IMR-90 (cell line): ENCODE data around the gene CLEC4M. TPM values are rescaled to one million over a fixed set of nuclear protein-coding genes. Genes with fewer than 3 reads are reported as not detected.

Source experiments
- ATAC-seq: fragments of 200-7000 bp; cut with Tn5 transposase; 2 replicates; pipeline ENCODE4 v1.9.1; 2020; ENCODE audit warnings: low read depth, mild to moderate bottlenecking, moderate library complexity
- BruUV-seq: library from RNA; stranded (reverse); fragments of 400-500 nt; replicated peaks from 2 replicates; lab custom pipeline; 2021; lab: Mats Ljungman, UMichigan
- CTCF ChIA-PET: fragments of 300-600 bp; formaldehyde crosslinking; extraction: SDS; loops from one replicate; lab custom pipeline; 2021; ENCODE audit warnings: antibody characterized with exemption; lab: Yijun Ruan, JAX
- POLR2A ChIA-PET: fragments of 300-600 bp; sonication (Branson Sonifier 250); formaldehyde crosslinking; loops from one replicate; lab custom pipeline; 2022; ENCODE audit warnings: antibody characterized with exemption; ENCODE audit not compliant: unreplicated experiment; lab: Charles Lee
- DNase-seq: peaks from one replicate; pipeline ENCODE4 v3.0.0; 2013
- H2AFZ ChIP-seq: replicated peaks from 2 replicates; pipeline ENCODE3; 2013; ENCODE audit warnings: low read length, mild to moderate bottlenecking; ENCODE audit not compliant: poor library complexity
- H2AK5ac ChIP-seq: 2 replicates; pipeline ENCODE4 v1.6.1; 2013; ENCODE audit warnings: low read depth, low read length, inconsistent platforms
- H2AK9ac ChIP-seq: replicated peaks from 2 replicates; pipeline ENCODE3; 2013; ENCODE audit warnings: mild to moderate bottlenecking, low read depth, low read length, moderate library complexity; ENCODE audit not compliant: poor library complexity
- H2BK120ac ChIP-seq: 2 replicates; pipeline ENCODE4 v1.6.1; 2013; ENCODE audit warnings: low read depth, low read length, inconsistent platforms
- H2BK15ac ChIP-seq: 3 replicates; pipeline ENCODE4 v1.6.1; 2013; ENCODE audit warnings: low read depth, low read length, inconsistent platforms
- H2BK20ac ChIP-seq: 2 replicates; pipeline ENCODE4 v1.6.1; 2013; ENCODE audit warnings: low read depth, mild to moderate bottlenecking, inconsistent platforms, low read length, moderate library complexity
- H2BK5ac ChIP-seq: 2 replicates; pipeline ENCODE4 v1.6.1; 2013; ENCODE audit warnings: mild to moderate bottlenecking, low read depth, low read length, inconsistent platforms; ENCODE audit not compliant: poor library complexity, severe bottlenecking
- H3K14ac ChIP-seq: replicated peaks from 2 replicates; pipeline ENCODE4 v1.6.1; 2013; ENCODE audit warnings: low read depth, low read length, inconsistent platforms
- H3K18ac ChIP-seq: 2 replicates; pipeline ENCODE4 v1.6.1; 2013; ENCODE audit warnings: low read depth, low read length, control low read depth
- H3K23ac ChIP-seq: 2 replicates; pipeline ENCODE4 v1.6.1; 2013; ENCODE audit warnings: low read depth, low read length, inconsistent platforms
- H3K27ac ChIP-seq: 2 replicates; pipeline ENCODE4 v1.5.1; 2013; ENCODE audit warnings: mild to moderate bottlenecking, control low read depth, low read length; ENCODE audit not compliant: insufficient read depth
- H3K27me3 ChIP-seq: 2 replicates; pipeline ENCODE4 v1.6.1; 2013; ENCODE audit warnings: low read length; ENCODE audit not compliant: control insufficient read depth, insufficient read depth
- H3K36me3 ChIP-seq: 2 replicates; pipeline ENCODE4 v1.6.1; 2013; ENCODE audit warnings: low read length, mixed read lengths; ENCODE audit not compliant: control insufficient read depth, insufficient read depth
- H3K4ac ChIP-seq: 2 replicates; pipeline ENCODE4 v1.6.1; 2013; ENCODE audit warnings: low read depth, low read length, inconsistent platforms
- H3K4me1 ChIP-seq: 2 replicates; pipeline ENCODE4 v1.6.1; 2013; ENCODE audit warnings: low read length, mixed read lengths; ENCODE audit not compliant: control insufficient read depth, insufficient read depth
- H3K4me2 ChIP-seq: 2 replicates; pipeline ENCODE4 v1.6.1; 2013; ENCODE audit warnings: low read depth, mild to moderate bottlenecking, control low read depth, low read length, moderate library complexity
- H3K4me3 ChIP-seq: 2 replicates; pipeline ENCODE4 v1.5.1; 2013; ENCODE audit warnings: low read depth, mild to moderate bottlenecking, control low read depth, low read length, moderate library complexity; ENCODE audit not compliant: insufficient read depth
- H3K56ac ChIP-seq: 2 replicates; pipeline ENCODE4 v1.6.1; 2013; ENCODE audit warnings: low read length, inconsistent platforms; ENCODE audit not compliant: insufficient read depth; ENCODE audit errors: extremely low read depth
- H3K79me1 ChIP-seq, 2 experiments: 2 replicates each; pipeline ENCODE4 v1.6.1; 2013; ENCODE audit warnings: low read length in 2 of 2, inconsistent platforms in 1 of 2, low read depth in 1 of 2
- H3K9ac ChIP-seq: 2 replicates; pipeline ENCODE4 v1.6.1; 2013; ENCODE audit warnings: low read depth, low read length, control low read depth
- H3K9me1 ChIP-seq: 2 replicates; pipeline ENCODE4 v1.6.1; 2013; ENCODE audit warnings: low read length, inconsistent platforms; ENCODE audit not compliant: insufficient read depth
- H3K9me3 ChIP-seq: 2 replicates; pipeline ENCODE4 v1.6.1; 2013; ENCODE audit warnings: low read length; ENCODE audit not compliant: control insufficient read depth, insufficient read depth
- H4K20me1 ChIP-seq: 2 replicates; pipeline ENCODE4 v1.6.1; 2013; ENCODE audit warnings: low read length, inconsistent platforms; ENCODE audit not compliant: insufficient read depth
- H4K5ac ChIP-seq: 2 replicates; pipeline ENCODE4 v1.6.1; 2013; ENCODE audit warnings: mild to moderate bottlenecking, low read depth, low read length, control low read depth
- H4K8ac ChIP-seq, 2 experiments: 2 replicates each; pipeline ENCODE4 v1.6.1; 2013; ENCODE audit warnings: low read depth in 2 of 2, low read length in 2 of 2, control low read depth in 1 of 2, inconsistent platforms in 1 of 2
- H4K91ac ChIP-seq: 2 replicates; pipeline ENCODE4 v1.6.1; 2013; ENCODE audit warnings: low read depth, low read length, inconsistent platforms; ENCODE audit not compliant: insufficient read depth
- FOS ChIP-seq: fragments of 150-350 bp; IDR thresholded peaks from 2 replicates; pipeline ENCODE4 v1.6.1; 2016; ENCODE audit warnings: low read depth, low read length
- MAFK ChIP-seq: IDR thresholded peaks from 2 replicates; pipeline ENCODE4 v1.6.1; 2012; ENCODE audit warnings: low read depth, low read length, improper control_type of control experiment
- WGBS, 2 experiments: methylation state at CpG; one replicate each; pipeline versions ENCODE4 v1.1.5 to v1.1.7; 2013; ENCODE audit warnings: missing lambda C conversion rate in 2 of 2; ENCODE audit not compliant: insufficient read length in 1 of 2; ENCODE audit errors: extremely low coverage in 2 of 2; 5-methylcytosine and 5-hydroxymethylcytosine counted together
- dilution Hi-C: fragments of 300-500 bp; cut with HindIII; formaldehyde crosslinking; loops from one replicate; pipeline ENCODE4 v1.14.3; 2018; ENCODE audit warnings: low sequenced_read_pairs; ENCODE audit not compliant: unreplicated experiment
- in situ Hi-C: fragments of 300-500 bp; cut with MboI; formaldehyde crosslinking; loops from 3 replicates; pipeline ENCODE4 v1.14.3; 2019; ENCODE audit warnings: low sequenced_read_pairs, inconsistent platforms, mixed read lengths
- intact Hi-C: fragments of 100-400 bp; cut with micrococcal nuclease; formaldehyde crosslinking; loops from 2 replicates; pipeline ENCODE4 v1.10.0; 2022
- polyA plus RNA-seq, 3 experiments: library from polyadenylated mRNA; depleted of rRNA; stranded (reverse); fragments of >200 nt; gene quantifications; 2 replicates each; pipeline ENCODE4 v1.2.3, GENCODE V29; 2012; ENCODE audit warnings: low replicate concordance in 1 of 3
- total RNA-seq: library from RNA; depleted of rRNA; stranded (reverse); fragments of >200 nt; gene quantifications from 2 replicates; pipeline ENCODE4 v1.2.3, GENCODE V29; 2012

CLEC4M gene
- total and polyA plus RNA-seq, 2 of the 4 experiments (the other 2 are of a cell fraction), result not detected

DNA sequence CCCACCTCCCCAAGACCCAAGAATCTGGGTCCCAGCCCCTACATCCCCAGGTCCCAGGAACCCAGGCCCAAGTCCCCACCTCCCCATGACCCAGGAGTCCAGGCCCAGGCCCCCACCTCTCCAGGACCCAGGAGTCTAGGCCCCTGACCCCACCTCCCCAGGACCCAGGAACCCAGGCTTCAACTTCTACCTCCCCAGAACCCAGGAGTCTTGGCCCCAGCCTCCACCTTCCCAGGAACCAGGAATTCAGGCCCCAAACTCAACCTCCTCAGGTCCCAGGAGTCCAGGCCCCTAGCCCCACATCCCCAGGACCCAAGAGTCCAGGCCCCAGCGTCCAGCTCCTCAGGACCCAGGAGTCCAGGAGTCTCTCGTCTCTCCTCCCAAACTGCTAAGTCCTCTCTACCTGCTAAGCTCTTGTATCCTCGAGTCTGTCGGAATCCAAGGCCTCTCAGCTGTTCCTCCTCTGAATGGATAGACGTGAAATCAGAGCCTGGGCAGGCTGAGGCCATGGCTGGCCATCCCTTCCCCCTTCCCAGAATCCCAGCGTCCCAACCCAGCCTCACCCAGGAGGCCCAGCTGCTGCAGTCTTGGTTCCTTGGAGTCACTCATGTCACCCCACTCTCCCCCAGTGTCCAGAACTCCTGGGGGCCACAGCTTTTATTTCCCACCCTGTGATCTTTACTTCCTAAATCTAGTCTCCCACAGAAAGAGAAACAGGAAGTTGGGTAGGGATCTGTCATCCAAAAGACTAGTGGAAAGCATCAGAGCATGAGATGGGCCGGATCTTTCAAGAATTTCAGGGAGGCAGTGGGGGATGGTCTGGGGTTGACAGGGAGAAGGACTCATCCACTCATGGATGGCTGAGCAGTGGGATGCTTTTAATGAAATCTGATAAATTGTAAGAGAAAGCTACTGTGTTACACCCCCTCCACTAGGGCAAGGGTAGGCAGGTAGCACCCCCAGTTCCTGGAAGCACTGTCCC, 15.8 kb upstream of the CLEC4M start, which contains the start of gene CD209:
CD209 (minus strand) TSS at position 632 of the 982 bp plus-strand sequence; CDS start at position 609, 23 bp downstream.
- no peak within 1 kb of the TSS for H4K5ac ChIP-seq
- H3K4me2 ChIP-seq, result no peak within 1 kb of the TSS
- no peak within 1 kb of the TSS for H2BK5ac ChIP-seq
- H2BK120ac ChIP-seq, result no peak within 1 kb of the TSS
- H3K36me3 ChIP-seq, result no peaks in the 10 kb centered on the region
- no peak within 1 kb of the TSS for H4K91ac ChIP-seq
- H3K4ac ChIP-seq, result no peak within 1 kb of the TSS
- H4K8ac ChIP-seq, result no peak within 1 kb of the TSS
- POLR2A ChIA-PET, result no interaction called here
- no peak within 1 kb of the TSS for H3K56ac ChIP-seq
- no peak within 1 kb of the TSS for H3K23ac ChIP-seq
- dilution Hi-C loops (no loop called here), in situ Hi-C loops (no loop called here), intact Hi-C loops (no loop called here)
- no peak for ATAC-seq
- peaks cover 9% of the 10 kb centered on the region for H3K27me3 ChIP-seq
- no peak within 1 kb of the TSS for H3K14ac ChIP-seq
- CTCF ChIA-PET, result no interaction called here
- no peak within 1 kb of the TSS for H2AFZ ChIP-seq
- H2BK15ac ChIP-seq, result no peak within 1 kb of the TSS
- DNase-seq, result no peak
- H4K20me1 ChIP-seq, result no peaks in the 10 kb centered on the region
- no peaks in the 10 kb centered on the region for H3K9me3 ChIP-seq
- no peak for TF ChIP-seq MAFK
- no peak for TF ChIP-seq FOS
- no peak within 1 kb of the TSS for H3K4me3 ChIP-seq
- H3K9me1 ChIP-seq, result peaks cover 3% of the 10 kb centered on the region; the same call in 1 of the 2 replicates
- no peaks in the 10 kb centered on the region for H3K4me1 ChIP-seq
- WGBS, 2 experiments, result 50% methylated on average over 1 of the region's 7 CpGs; no CpG with 5 or more reads in 1 of the 2 experiments
- no peak within 1 kb of the TSS for H2BK20ac ChIP-seq
- no peak within 1 kb of the TSS for H3K18ac ChIP-seq
- no peaks in the 10 kb centered on the region for H3K79me1 ChIP-seq
- H3K9ac ChIP-seq, result no peak within 1 kb of the TSS
- no peak within 1 kb of the TSS for H2AK5ac ChIP-seq
- H3K27ac ChIP-seq, result no peak within 1 kb of the TSS
- BruUV-seq, result no TSS peak
- no peak within 1 kb of the TSS for H2AK9ac ChIP-seq
